Psoas muscle (tissue), 8 donors: ENCODE data around the gene RNF149. TPM values are rescaled to one million over a fixed set of nuclear protein-coding genes. Genes with fewer than 3 reads are reported as not detected.

Experiments used
- ATAC-seq, 4 donors: fragments of 200-7000 bp; cut with Tn5 transposase; one replicate each; pipeline ENCODE4 v1.9.1; 2020; ENCODE audit warnings: moderate library complexity in 3 of 4, mild to moderate bottlenecking in 2 of 4
- DNase-seq, 2 donors: peaks; one replicate each; pipeline ENCODE4 v3.0.0-alpha.2; 2020
- H3K27ac ChIP-seq: fragments of 200-600 bp; one replicate; pipeline ENCODE4 v1.8.0; 2022
- H3K27me3 ChIP-seq, 3 donors: fragments of 200-600 bp in 1 of 3; one replicate each; pipeline versions ENCODE4 v1.6.1 to v1.8.0; 2013 to 2022; ENCODE audit warnings: low read length in 2 of 3, mild to moderate bottlenecking in 2 of 3, moderate library complexity in 1 of 3; ENCODE audit not compliant: insufficient read depth in 3 of 3
- H3K36me3 ChIP-seq, 2 donors: fragments of 200-600 bp in 1 of 2; one replicate each; pipeline versions ENCODE4 v1.6.1 to v1.8.0; 2013 to 2022; ENCODE audit warnings: low read depth in 1 of 2, mild to moderate bottlenecking in 1 of 2, moderate library complexity in 1 of 2; ENCODE audit not compliant: insufficient read depth in 1 of 2
- H3K4me1 ChIP-seq: fragments of 200-600 bp; one replicate; pipeline ENCODE4 v1.8.0; 2022
- H3K4me3 ChIP-seq: fragments of 200-600 bp; one replicate; pipeline ENCODE4 v1.8.0; 2022; ENCODE audit warnings: mild to moderate bottlenecking
- H3K9me3 ChIP-seq: fragments of 200-600 bp; one replicate; pipeline ENCODE4 v1.8.0; 2022
- WGBS, 3 donors: extraction: QIAGEN DNeasy Blood & Tissue Kit; methylation state at CpG; one replicate each; pipeline versions ENCODE4 v1.1.6 to v1.1.7; 2013; 5-methylcytosine and 5-hydroxymethylcytosine counted together
- intact Hi-C, 2 donors: fragments of 100-400 bp; cut with DNase I; formaldehyde crosslinking; loops; one replicate each; pipeline versions ENCODE4 v1.11.0 to v1.14.2; 2022
- polyA plus RNA-seq, 3 donors: library from polyadenylated mRNA; stranded (reverse); fragments of 200-250 nt; gene quantifications; one replicate each; pipeline ENCODE4 v1.2.3, GENCODE V29; 2013
- total RNA-seq, 4 donors: library from RNA; stranded (reverse); fragmentation: NEBNext Ultra II Directional in 2 of 4; extraction: Animal tissue kit (Norgen Biotek cat#: 25700) in 2 of 4; gene quantifications; one replicate each; pipeline versions ENCODE4 v1.2.1 to v1.2.4, GENCODE V29; 2021 to 2023
- TF ChIP-seq, protein P1 (sequence below): fragments of 200-600 bp; IDR thresholded peaks from one replicate; pipeline ENCODE4 v1.8.0; 2022; ENCODE audit warnings: antibody characterized with exemption
- donor health status: healthy with polysubstance abuse.
- donor health status: DM: no; HTN: no; CAD: no; lungs with moderate emphysema.
- donor health status: Bipolar disorder and iron deficiency.
- donor health status: healthy.
- donor health status: DM: yes; HTN: yes; CAD: no.
- donor health status: DM: no; HTN: no; CAD: no.
- donor health status: DM: no; HTN: no; CAD: no.
- donor health status: DM: yes; HTN: yes; CAD: no.

RNF149 gene
- total and polyA plus RNA-seq, 7 donors = 10.7 to 23.7 (median 19.2) TPM

DNA sequence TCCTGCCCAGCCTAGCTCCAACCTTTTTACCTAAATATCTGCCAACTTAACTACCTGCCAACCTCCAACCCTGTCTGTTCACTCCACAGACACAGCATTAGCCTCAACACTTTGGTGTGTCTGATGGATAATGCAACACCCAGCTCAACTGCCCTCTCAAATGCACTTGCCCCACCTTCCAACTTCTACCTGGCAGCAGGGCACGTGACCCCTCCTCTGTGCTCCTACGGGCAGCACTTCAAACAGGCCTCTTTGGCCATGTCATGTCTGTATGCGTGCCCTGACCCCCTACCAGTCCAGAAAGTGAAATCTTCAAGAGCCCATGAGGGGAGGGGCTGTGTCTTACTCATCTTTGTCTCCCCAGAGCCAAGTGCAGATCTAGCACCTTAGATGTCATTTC is 25.5 kb downstream of the RNF149 start:
- H3K27ac ChIP-seq = no peak overlapping the region
- H3K27me3 ChIP-seq = no peaks in the 10 kb centered on the region
- peaks cover 9% of the 10 kb centered on the region for H3K4me1 ChIP-seq
- DNase-seq = no peak
- H3K9me3 ChIP-seq = no peaks in the 10 kb centered on the region
- WGBS, 3 donors = 93 to 97% (median 96%) methylated on average over 3 of the region's 3 CpGs
- TF ChIP-seq, protein P1, sequence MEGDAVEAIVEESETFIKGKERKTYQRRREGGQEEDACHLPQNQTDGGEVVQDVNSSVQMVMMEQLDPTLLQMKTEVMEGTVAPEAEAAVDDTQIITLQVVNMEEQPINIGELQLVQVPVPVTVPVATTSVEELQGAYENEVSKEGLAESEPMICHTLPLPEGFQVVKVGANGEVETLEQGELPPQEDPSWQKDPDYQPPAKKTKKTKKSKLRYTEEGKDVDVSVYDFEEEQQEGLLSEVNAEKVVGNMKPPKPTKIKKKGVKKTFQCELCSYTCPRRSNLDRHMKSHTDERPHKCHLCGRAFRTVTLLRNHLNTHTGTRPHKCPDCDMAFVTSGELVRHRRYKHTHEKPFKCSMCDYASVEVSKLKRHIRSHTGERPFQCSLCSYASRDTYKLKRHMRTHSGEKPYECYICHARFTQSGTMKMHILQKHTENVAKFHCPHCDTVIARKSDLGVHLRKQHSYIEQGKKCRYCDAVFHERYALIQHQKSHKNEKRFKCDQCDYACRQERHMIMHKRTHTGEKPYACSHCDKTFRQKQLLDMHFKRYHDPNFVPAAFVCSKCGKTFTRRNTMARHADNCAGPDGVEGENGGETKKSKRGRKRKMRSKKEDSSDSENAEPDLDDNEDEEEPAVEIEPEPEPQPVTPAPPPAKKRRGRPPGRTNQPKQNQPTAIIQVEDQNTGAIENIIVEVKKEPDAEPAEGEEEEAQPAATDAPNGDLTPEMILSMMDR = no peak
- H3K4me3 ChIP-seq = no peak overlapping the region
- intact Hi-C loops = no loop called here
- H3K36me3 ChIP-seq = peaks cover 19 to 98% of the 10 kb centered on the region in 2 donors
- ATAC-seq = no peak

DNA sequence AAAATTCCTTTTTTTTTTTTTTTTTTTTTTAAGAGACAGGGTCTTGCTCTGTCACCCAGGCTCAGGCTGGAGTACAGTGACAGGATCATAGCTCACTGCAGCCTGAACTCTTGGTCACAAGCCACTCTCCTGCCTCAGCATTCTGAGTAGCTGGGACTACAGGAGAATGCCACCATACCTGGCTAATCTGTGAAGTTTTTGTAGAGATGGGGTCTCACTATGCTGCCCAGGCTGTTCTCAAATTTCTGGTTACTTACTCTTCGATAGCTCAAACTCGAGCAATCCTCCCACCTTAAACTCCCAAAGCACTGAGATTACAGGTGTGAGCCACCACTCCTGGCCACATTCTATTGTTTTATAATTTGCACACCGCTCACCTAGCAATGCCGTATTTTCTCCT is 27.0 kb downstream of the RNF149 start:
- ATAC-seq (no peak), DNase-seq (no peak)
- Histone ChIP-seq H3K36me3 (peaks cover 19 to 98% of the 10 kb centered on the region in 2 donors), H3K4me3 (no peak overlapping the region), H3K9me3 (no peaks in the 10 kb centered on the region), H3K4me1 (peaks cover 9% of the 10 kb centered on the region), H3K27ac (no peak overlapping the region), H3K27me3 (no peaks in the 10 kb centered on the region)
- intact Hi-C loops = no loop called here
- TF ChIP-seq, protein P1 = no peak
- 93 to 97% (median 95%) methylated on average over 4 of the region's 4 CpGs for WGBS, 3 donors

DNA sequence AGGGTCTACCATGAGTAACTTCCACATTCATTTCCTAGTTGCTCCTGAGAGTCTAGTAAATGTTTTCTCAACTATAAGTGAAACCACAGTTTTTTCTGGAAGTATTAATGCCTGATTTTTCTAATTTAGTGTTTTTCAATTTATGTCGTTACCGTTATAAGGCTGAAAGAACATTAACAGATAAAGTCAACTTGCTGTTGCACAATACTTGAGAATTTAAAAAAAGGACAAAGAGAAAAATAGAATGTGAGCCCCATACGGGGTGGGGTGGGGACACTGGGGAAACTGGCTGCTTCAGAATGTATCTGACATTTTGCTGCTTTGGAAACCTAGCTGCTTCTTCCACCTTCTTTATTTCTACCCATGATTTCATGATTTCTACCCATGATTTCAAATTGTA is 29.6 kb downstream of the RNF149 start:
- Histone ChIP-seq H3K27me3 (no peaks in the 10 kb centered on the region), H3K27ac (no peak overlapping the region), H3K9me3 (no peaks in the 10 kb centered on the region), H3K4me1 (no peaks in the 10 kb centered on the region), H3K4me3 (no peak overlapping the region), H3K36me3 (peaks cover 14 to 92% of the 10 kb centered on the region in 2 donors)
- DNase-seq (no peak), ATAC-seq (no peak)
- WGBS, 3 donors = 91 to 96% (median 92%) methylated on average over 3 of the region's 3 CpGs
- TF ChIP-seq, protein P1 = no peak
- intact Hi-C loops = no loop called here

DNA sequence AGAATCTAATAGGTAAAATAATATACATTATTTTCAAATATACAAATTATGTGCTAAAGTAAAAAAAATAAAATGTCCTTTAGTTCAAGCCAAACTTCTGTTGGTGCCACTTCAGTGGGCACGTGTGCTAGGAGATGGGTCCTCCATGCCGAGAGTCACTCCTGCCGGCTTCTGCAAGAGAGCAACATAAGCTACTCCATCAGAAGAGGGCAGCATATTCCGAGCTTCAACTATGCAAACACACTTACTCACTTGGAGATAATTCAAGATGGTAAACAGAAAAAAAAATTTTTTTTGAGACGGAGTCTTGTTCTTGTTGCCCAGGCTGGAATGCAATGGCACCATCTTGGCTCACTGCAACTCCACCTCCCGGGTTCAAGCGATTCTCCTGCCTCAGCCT is 31.4 kb downstream of the RNF149 start:
- Histone ChIP-seq H3K27me3 (no peaks in the 10 kb centered on the region), H3K4me3 (no peak overlapping the region), H3K4me1 (no peaks in the 10 kb centered on the region), H3K36me3 (peaks cover 10 to 92% of the 10 kb centered on the region in 2 donors), H3K27ac (no peak overlapping the region), H3K9me3 (no peaks in the 10 kb centered on the region)
- no peak for ATAC-seq
- TF ChIP-seq, protein P1 = no peak
- WGBS, 3 donors = 89 to 94% (median 91%) methylated on average over 7 of the region's 7 CpGs
- no peak for DNase-seq
- intact Hi-C loops = no loop called here

DNA sequence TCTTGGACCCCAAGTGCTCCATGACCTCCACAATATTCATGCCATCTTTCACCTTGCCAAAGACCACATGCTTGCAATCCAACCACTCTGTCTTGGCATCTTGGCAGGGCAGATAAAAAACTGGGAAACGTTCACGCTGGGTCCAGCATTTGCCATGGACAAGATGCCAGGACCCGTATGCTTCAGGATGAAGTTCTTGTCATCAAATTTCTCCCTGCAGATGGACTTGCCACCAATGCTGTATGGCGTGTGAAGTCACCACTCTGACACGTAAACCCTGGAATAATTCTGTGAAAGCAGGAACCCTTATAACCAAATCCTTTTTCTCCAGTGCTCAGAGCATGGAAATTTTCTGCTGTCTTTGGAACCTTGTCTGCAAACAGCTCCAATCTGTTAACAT is 34.4 kb downstream of the RNF149 start:
- H3K36me3 ChIP-seq = peaks cover 7 to 92% of the 10 kb centered on the region in 2 donors
- H3K4me3 ChIP-seq = no peak overlapping the region
- no peaks in the 10 kb centered on the region for H3K27me3 ChIP-seq
- DNase-seq (no peak), ATAC-seq (no peak)
- intact Hi-C loops = no loop called here
- TF ChIP-seq, protein P1 = no peak
- H3K27ac ChIP-seq = no peak overlapping the region
- no peaks in the 10 kb centered on the region for H3K4me1 ChIP-seq
- WGBS, 3 donors = 31 to 49% (median 37%) methylated on average over 5 of the region's 5 CpGs
- H3K9me3 ChIP-seq = no peaks in the 10 kb centered on the region
